Testis (tissue), 3 donors: ENCODE measurements around the gene FRMD1. TPM values are rescaled to one million over a fixed set of nuclear protein-coding genes. Genes with fewer than 3 reads are reported as not detected.

Experiments
- DNase-seq: peaks from one replicate; pipeline ENCODE4 v3.0.0-alpha.2; 2019
- H3K27ac ChIP-seq, 2 donors: fragments of 200-600 bp; sonication (generic); one replicate each; pipeline ENCODE4 v1.5.1; 2019
- H3K27me3 ChIP-seq: fragments of 200-600 bp; sonication (generic); one replicate; pipeline ENCODE4 v1.5.1; 2019
- H3K36me3 ChIP-seq: fragments of 200-600 bp; sonication (generic); one replicate; pipeline ENCODE4 v1.5.1; 2017; ENCODE audit warnings: low read depth; ENCODE audit errors: missing control alignments
- H3K4me1 ChIP-seq: fragments of 200-600 bp; sonication (generic); one replicate; pipeline ENCODE4 v1.5.1; 2019
- H3K4me3 ChIP-seq, 2 donors: fragments of 200-600 bp; sonication (generic); one replicate each; pipeline ENCODE4 v1.5.1; 2017 to 2019
- H3K9me3 ChIP-seq: fragments of 200-600 bp; sonication (generic); one replicate; pipeline ENCODE4 v1.5.1; 2017
- CTCF ChIP-seq, 3 experiments: fragments of 450-650 bp in 2 of 3; fragments of 200-600 bp in 1 of 3; sonication (generic) in 1 of 3; IDR thresholded peaks; one replicate each; pipeline ENCODE4 v1.5.1; 2016 to 2019; ENCODE audit warnings: antibody characterized with exemption in 3 of 3, mild to moderate bottlenecking in 2 of 3, moderate library complexity in 1 of 3
- POLR2A ChIP-seq: fragments of 450-650 bp; IDR thresholded peaks from one replicate; pipeline ENCODE4 v1.6.1; 2017; ENCODE audit warnings: antibody characterized with exemption, mild to moderate bottlenecking, moderate library complexity
- WGBS, 2 donors: methylation state at CpG; one replicate each; pipeline ENCODE4 v1.1.5; 2018; 5-methylcytosine and 5-hydroxymethylcytosine counted together
- intact Hi-C: fragments of 100-400 bp; cut with DNase I; formaldehyde crosslinking; loops from one replicate; pipeline ENCODE4 v1.15.1; 2023; ENCODE audit warnings: low total_unique reads
- polyA plus RNA-seq: library from polyadenylated mRNA; stranded (reverse); fragments of 350-450 nt; fragmentation: Illumina TruSeq; extraction: RNeasy Lipid Tissue Mini Kit (QIAGEN cat#74804); gene quantifications from one replicate; pipeline ENCODE4 v1.2.3, GENCODE V29; 2014; ENCODE audit warnings: low read depth, low replicate concordance; ENCODE audit not compliant: insufficient read depth
- total RNA-seq, 2 donors: library from RNA; depleted of rRNA; stranded (reverse); fragments of >200 nt; gene quantifications; one replicate each; pipeline ENCODE4 v1.2.3, GENCODE V29; 2016

The FRMD1 gene
- total and polyA plus RNA-seq, 3 donors from 2014 or later = 7.2 to 13.5 (median 8.0) TPM

- 89 to 95% methylated on average over 23 to 31 of the region's 31 CpGs for WGBS, 2 donors
- intact Hi-C loops = loop anchor here (5.0 kb wide), 1 partner anchor 454 kb away; no protein-coding TSS in a partner anchor
These were observed 30.9 kb downstream of the FRMD1 start for GRCh38 chr6:168047841-168048723.

GRCh38 chr6:168046696-168047095 lies 32.3 kb downstream of the FRMD1 start:
- intact Hi-C loops = loop anchor here (5.0 kb wide), 1 partner anchor 456 kb away; no protein-coding TSS in a partner anchor
- peaks cover 24% of the 10 kb centered on the region for H3K4me1 ChIP-seq
- no peak for DNase-seq
- H3K27me3 ChIP-seq = no peaks in the 10 kb centered on the region
- no peaks in the 10 kb centered on the region for H3K9me3 ChIP-seq
- 94 to 96% methylated on average over 3 of the region's 3 CpGs for WGBS, 2 donors
- TF ChIP-seq POLR2A (no peak), CTCF (IDR thresholded peaks at IDR 0.05) (no peak)
- H3K27ac ChIP-seq = no peak overlapping the region
- no peak overlapping the region for H3K4me3 ChIP-seq
- no peaks in the 10 kb centered on the region for H3K36me3 ChIP-seq

More at GRCh38 chr6:168047841-168048723, 30.9 kb downstream of the FRMD1 start:
- peak; percentile 77 for DNase-seq
- no peak overlapping the region for H3K4me3 ChIP-seq
- no peaks in the 10 kb centered on the region for H3K36me3 ChIP-seq
- TF ChIP-seq POLR2A (no peak), CTCF (IDR thresholded peaks at IDR 0.05) (no peak)
- no peak overlapping the region for H3K27ac ChIP-seq
- H3K27me3 ChIP-seq = no peaks in the 10 kb centered on the region
- no peaks in the 10 kb centered on the region for H3K9me3 ChIP-seq
- peaks cover 24% of the 10 kb centered on the region for H3K4me1 ChIP-seq

GRCh38 chr6:168045706-168046620 lies 33.0 kb downstream of the FRMD1 start:
- peaks cover 23% of the 10 kb centered on the region for H3K4me1 ChIP-seq
- H3K9me3 ChIP-seq = no peaks in the 10 kb centered on the region
- WGBS, 2 donors = 71 to 73% methylated on average over 18 to 20 of the region's 20 CpGs
- H3K4me3 ChIP-seq = no peak overlapping the region
- no peaks in the 10 kb centered on the region for H3K27me3 ChIP-seq
- H3K27ac ChIP-seq = no peak overlapping the region
- TF ChIP-seq CTCF (IDR thresholded peaks at IDR 0.05) = no peak
- H3K36me3 ChIP-seq = no peaks in the 10 kb centered on the region
- DNase-seq = no peak
- intact Hi-C loops = loop anchor here (5.0 kb wide), 1 partner anchor 456 kb away; no protein-coding TSS in a partner anchor

- no peak overlapping the region for H3K4me3 ChIP-seq
- TF ChIP-seq POLR2A (no peak), CTCF (IDR thresholded peaks at IDR 0.05) (no peak)
- intact Hi-C loops = loop anchor here (5.0 kb wide), 1 partner anchor 457 kb away; no protein-coding TSS in a partner anchor
- no peaks in the 10 kb centered on the region for H3K9me3 ChIP-seq
- H3K4me1 ChIP-seq = peaks cover 16% of the 10 kb centered on the region
- WGBS, 2 donors = 89 to 95% methylated on average over 8 to 17 of the region's 19 CpGs
- H3K27ac ChIP-seq = no peak overlapping the region
- H3K27me3 ChIP-seq = no peaks in the 10 kb centered on the region
- no peaks in the 10 kb centered on the region for H3K36me3 ChIP-seq
- no peak for DNase-seq
These were observed 33.8 kb downstream of the FRMD1 start for GRCh38 chr6:168045141-168045691.
